ES-I3 (cell line): ENCODE data around the gene PSMD8.

Experiments used
- H3K36me3 ChIP-seq: 2 replicates; pipeline ENCODE4 v1.6.1; 2013; ENCODE audit warnings: mild to moderate bottlenecking, low read length, control low read depth, moderate library complexity; ENCODE audit not compliant: insufficient read depth
- H3K4me1 ChIP-seq: 2 replicates; pipeline ENCODE4 v1.6.1; 2013; ENCODE audit warnings: mild to moderate bottlenecking, control low read depth, low read length; ENCODE audit not compliant: insufficient read depth
- H3K9ac ChIP-seq: 2 replicates; pipeline ENCODE4 v1.6.1; 2013; ENCODE audit warnings: low read depth, mild to moderate bottlenecking, low read length, moderate library complexity
- H3K9me3 ChIP-seq: 2 replicates; pipeline ENCODE4 v1.6.1; 2013; ENCODE audit warnings: mild to moderate bottlenecking, low read length, moderate library complexity; ENCODE audit not compliant: control insufficient read depth, insufficient read depth

PSMD8 gene

GRCh38 chr19:38386971-38387549 is 12.7 kb downstream of the PSMD8 start:
- Histone ChIP-seq H3K9ac (peak overlapping the region; percentile 56), H3K9me3 (no peaks in the 10 kb centered on the region), H3K4me1 (peaks cover 15% of the 10 kb centered on the region), H3K36me3 (peaks cover 4% of the 10 kb centered on the region; the same call in 1 of the 2 replicates)

- Histone ChIP-seq H3K9me3 (no peaks in the 10 kb centered on the region), H3K36me3 (peaks cover 4% of the 10 kb centered on the region; the same call in 1 of the 2 replicates), H3K9ac (peak within 1 kb of the TSS; percentile 75), H3K4me1 (peaks cover 19% of the 10 kb centered on the region)
Observed at GRCh38 chr19:38387550-38388348, 13.4 kb downstream of the PSMD8 start, which contains the start of gene GGN. Gene GGN, minus strand, starts transcription at chr19:38388034. Its CDS starts 773 bp downstream, at chr19:38387261.

DNA sequence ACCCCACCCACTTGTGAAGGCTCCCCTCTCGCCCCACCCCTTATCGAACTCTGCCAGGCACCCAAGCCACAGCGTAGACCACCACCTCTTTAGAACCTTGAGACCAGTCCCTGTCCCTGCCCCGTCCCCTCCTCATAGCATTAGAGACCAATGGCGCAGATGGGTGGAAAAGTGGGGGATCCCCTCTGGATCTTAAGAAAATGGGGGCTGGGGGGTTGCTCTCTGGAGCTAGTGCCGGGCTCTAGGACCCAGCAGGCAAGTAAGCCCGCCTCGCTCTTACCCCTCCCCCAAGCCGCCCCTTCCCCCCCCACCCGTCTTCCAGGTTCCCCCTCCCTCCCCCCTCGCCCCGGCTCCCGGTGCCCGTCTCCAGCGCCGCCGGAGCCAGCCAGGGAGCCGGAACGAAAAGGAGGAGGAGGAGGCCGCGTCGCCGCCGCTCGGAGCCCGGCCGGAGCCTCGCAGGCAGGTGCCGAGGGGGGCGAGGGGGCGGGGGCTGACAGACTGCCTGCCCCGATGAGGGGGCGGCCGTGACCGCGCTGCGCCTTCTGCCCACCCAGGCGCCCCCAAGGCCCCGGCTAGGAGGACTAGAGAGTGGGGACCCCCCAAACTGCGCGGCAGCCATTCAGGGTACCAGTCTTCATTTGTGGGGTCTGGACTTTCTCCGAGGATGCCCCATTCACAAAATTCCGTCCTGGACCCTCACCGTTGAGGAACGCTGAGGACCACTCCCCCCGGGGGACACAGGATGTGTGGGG is 14.2 kb downstream of the PSMD8 start, which contains the start of gene SPRED3:
TSS of gene SPRED3 (plus strand) at position 349 of the 752 bp plus-strand sequence. CDS start 1,606 bp downstream, outside the sequence.
- peaks cover under 1% of the 10 kb centered on the region for H3K36me3 ChIP-seq
- H3K4me1 ChIP-seq, result peaks cover 20% of the 10 kb centered on the region
- H3K9me3 ChIP-seq, result no peaks in the 10 kb centered on the region
- H3K9ac ChIP-seq, result peak within 1 kb of the TSS; percentile 75

DNA sequence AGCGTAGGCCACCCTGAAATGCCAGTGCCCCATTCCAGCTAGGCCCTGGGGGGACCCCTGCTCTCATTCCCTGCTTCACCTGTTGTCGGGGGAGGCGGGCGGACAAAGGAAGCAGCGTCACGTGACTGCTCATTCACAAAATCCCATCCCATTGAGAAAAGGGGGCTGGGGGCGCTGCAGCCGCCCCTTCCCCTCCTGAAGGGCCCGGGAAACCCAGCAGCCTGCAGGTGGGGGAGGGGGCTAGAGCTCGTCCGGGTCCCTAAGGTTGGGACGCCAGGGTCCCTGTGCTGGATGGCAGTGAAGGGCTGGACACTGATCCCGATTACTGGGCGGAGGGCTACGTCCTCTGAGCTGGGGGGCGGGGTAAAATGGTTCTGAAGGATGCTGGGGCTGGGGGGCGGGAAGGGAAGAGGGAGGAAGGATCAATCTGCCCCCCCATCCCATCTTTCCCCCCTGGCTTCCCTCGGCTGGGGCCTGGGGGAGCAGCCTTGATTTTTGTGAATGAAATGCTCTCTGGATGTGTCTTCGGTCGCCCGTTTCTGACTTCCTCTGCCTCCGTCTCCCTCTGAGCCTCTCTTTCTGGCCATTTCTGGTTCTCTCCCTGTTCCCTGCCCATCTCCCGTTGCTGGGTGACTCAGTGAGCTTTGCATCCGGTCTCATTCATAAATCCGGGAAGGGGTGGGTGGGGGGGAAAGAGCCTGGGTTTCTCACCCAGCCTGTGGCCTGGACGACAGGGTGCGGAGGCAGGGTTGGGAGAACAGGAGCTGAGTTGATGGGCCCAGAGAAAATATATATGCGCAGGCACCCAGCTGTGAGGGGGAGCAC is 14.9 kb downstream of the PSMD8 start:
- Histone ChIP-seq H3K9me3 (no peaks in the 10 kb centered on the region), H3K36me3 (peaks cover 3% of the 10 kb centered on the region), H3K9ac (peak overlapping the region; percentile 75), H3K4me1 (peaks cover 22% of the 10 kb centered on the region)

DNA sequence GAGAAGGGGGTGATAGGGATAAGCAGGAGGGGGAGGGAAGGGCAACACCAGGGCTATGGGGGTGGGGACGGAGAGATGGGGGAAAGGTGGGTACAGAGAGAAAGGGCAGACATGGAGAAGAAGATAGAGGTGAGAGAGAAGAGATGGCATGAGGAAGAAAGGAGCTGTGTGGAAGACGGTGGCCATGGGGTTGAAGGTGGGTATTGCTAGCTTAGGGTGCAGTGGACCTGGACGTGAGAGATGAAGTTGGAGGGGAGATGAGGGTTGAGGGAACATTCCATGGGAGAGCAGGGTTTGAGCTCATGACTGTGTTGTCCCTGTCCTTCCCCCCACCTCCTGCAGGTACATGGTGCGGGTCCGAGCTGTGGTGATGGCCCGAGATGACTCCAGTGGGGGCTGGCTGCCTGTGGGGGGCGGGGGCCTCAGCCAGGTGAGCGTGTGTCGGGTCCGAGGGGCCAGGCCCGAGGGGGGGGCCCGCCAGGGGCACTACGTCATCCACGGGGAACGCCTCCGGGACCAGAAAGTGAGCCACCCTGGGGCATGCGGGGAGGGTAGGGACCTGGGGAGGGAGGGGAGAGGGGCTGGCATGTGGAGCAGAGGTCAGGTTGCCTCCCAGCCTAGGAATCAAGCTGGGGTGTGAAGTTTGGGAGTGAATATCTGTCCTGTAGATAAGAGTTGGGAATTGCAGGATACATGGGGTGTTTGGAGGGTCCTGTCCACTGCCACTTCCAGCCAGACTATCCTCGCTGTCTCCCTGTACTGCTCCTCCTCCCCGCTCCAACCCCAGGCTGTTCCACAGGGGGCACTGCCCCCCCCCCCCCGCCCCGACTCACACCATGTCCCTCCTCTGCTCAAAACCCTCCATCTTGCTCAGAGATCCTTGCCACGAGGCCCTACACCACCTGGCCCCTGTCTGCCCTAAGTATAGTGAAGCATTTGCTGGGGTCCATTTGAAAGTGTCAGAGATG is 15.9 kb downstream of the PSMD8 start:
- peaks cover 23% of the 10 kb centered on the region for H3K4me1 ChIP-seq
- H3K9me3 ChIP-seq, result no peaks in the 10 kb centered on the region
- peak overlapping the region; percentile 45; the same call in 1 of the 2 replicates for H3K9ac ChIP-seq
- peaks cover 3% of the 10 kb centered on the region for H3K36me3 ChIP-seq

DNA sequence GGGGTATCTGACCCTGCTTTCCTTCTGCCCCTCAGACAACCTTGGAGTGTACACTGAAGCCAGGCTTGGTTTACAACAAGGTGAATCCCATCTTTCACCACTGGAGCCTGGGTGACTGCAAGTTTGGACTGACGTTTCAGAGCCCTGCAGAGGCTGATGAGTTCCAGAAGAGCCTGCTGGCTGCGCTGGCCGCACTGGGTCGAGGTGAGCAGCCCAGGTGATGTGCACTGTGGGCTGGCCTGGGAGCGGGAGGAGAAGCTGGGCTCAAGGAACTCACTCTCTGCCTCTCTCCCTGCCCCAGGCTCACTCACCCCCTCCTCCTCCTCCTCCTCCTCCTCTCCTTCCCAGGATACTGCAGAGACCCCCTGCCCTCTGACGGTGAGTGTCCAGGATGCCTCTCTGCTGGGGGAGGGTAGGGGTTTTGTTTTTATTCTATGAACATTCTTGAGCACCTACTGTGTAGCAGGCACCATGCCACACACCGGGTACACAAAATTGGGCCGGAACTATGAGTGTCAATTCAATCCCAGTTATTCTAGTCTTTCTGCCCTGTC is 17.6 kb downstream of the PSMD8 start:
- H3K36me3 ChIP-seq, result peaks cover 3% of the 10 kb centered on the region
- H3K9me3 ChIP-seq, result no peaks in the 10 kb centered on the region
- no peak overlapping the region for H3K9ac ChIP-seq
- peaks cover 23% of the 10 kb centered on the region for H3K4me1 ChIP-seq

- Histone ChIP-seq H3K9ac (no peak overlapping the region), H3K36me3 (peaks cover 3% of the 10 kb centered on the region), H3K4me1 (peaks cover 23% of the 10 kb centered on the region), H3K9me3 (no peaks in the 10 kb centered on the region)
Observed at GRCh38 chr19:38392707-38393308, 18.4 kb downstream of the PSMD8 start.

DNA sequence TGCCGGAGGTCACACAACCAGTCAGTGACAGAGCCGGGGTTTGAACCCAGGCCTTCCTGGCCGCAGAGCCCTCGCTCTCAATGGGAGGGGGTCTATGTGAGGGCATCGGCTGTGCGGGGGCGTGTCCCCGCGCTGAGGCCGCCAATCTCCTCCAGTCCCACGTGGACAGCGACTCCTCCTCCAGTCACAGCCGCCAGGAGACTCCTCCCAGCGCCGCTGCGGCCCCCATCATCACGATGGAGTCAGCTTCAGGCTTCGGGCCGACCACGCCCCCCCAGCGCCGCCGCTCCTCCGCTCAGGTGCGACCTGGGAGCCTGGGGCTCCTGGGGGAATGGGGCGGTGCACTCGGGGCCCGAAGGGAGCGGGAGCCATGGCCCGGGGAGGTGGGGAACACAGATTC is 20.1 kb downstream of the PSMD8 start:
- H3K4me1 ChIP-seq, result peaks cover 24% of the 10 kb centered on the region
- no peaks in the 10 kb centered on the region for H3K9me3 ChIP-seq
- peaks cover 3% of the 10 kb centered on the region for H3K36me3 ChIP-seq
- peak overlapping the region; percentile 61; the same call in 1 of the 2 replicates for H3K9ac ChIP-seq

- H3K9me3 ChIP-seq, result no peaks in the 10 kb centered on the region
- H3K4me1 ChIP-seq, result peaks cover 23% of the 10 kb centered on the region
- H3K36me3 ChIP-seq, result peaks cover 3% of the 10 kb centered on the region
- H3K9ac ChIP-seq, result peak overlapping the region; percentile 61
Observed at GRCh38 chr19:38395381-38396114, 21.2 kb downstream of the PSMD8 start.

GRCh38 chr19:38399081-38399480 is 24.7 kb downstream of the PSMD8 start:
- no peaks in the 10 kb centered on the region; the same call in 1 of the 2 replicates for H3K36me3 ChIP-seq
- H3K4me1 ChIP-seq, result peaks cover 5% of the 10 kb centered on the region; the same call in 1 of the 2 replicates
- no peak overlapping the region for H3K9ac ChIP-seq
- H3K9me3 ChIP-seq, result no peaks in the 10 kb centered on the region

GRCh38 chr19:38399537-38399936 is 25.2 kb downstream of the PSMD8 start:
- H3K9ac ChIP-seq, result no peak overlapping the region
- H3K4me1 ChIP-seq, result peaks cover 2% of the 10 kb centered on the region; the same call in 1 of the 2 replicates
- no peaks in the 10 kb centered on the region; the same call in 1 of the 2 replicates for H3K36me3 ChIP-seq
- no peaks in the 10 kb centered on the region for H3K9me3 ChIP-seq

GRCh38 chr19:38400361-38400760 is 26.0 kb downstream of the PSMD8 start:
- Histone ChIP-seq H3K4me1 (peaks cover 2% of the 10 kb centered on the region; the same call in 1 of the 2 replicates), H3K9me3 (no peaks in the 10 kb centered on the region), H3K9ac (no peak overlapping the region), H3K36me3 (no peaks in the 10 kb centered on the region; the same call in 1 of the 2 replicates)
